ACHN (cell line): Measurements from ENCODE around the gene STPG3.

ENCODE experiments used
- DNase-seq: peaks from one replicate; pipeline ENCODE4 v3.0.0-alpha.2; 2015
- in situ Hi-C: cut with HindIII; loops from 2 replicates; pipeline ENCODE4 v1.10.0; 2017; ENCODE audit warnings: low sequenced_read_pairs, low pct_ligation_motif_present, low pct_unique_long_range_greater_than_20kb

STPG3 gene

GRCh38 chr9:137272241-137273094 is 21.4 kb downstream of the STPG3 start:
- no peak for DNase-seq
- in situ Hi-C loops, result no loop called here

- no peak for DNase-seq
- in situ Hi-C loops, result no loop called here
Observed at GRCh38 chr9:137273095-137273490, 22.0 kb downstream of the STPG3 start.

- DNase-seq, result no peak
- in situ Hi-C loops, result no loop called here
Observed at GRCh38 chr9:137273611-137274320, 22.7 kb downstream of the STPG3 start.

- no peak for DNase-seq
- in situ Hi-C loops, result no loop called here
Observed at GRCh38 chr9:137275203-137275587, 24.1 kb downstream of the STPG3 start.

- in situ Hi-C loops, result no loop called here
Observed at GRCh38 chr9:137275588-137276472, 24.7 kb downstream of the STPG3 start.

GRCh38 chr9:137276473-137277328 is 25.6 kb downstream of the STPG3 start:
- DNase-seq, result peak; percentile 37
- in situ Hi-C loops, result no loop called here

More at GRCh38 chr9:137275588-137276472, 24.7 kb downstream of the STPG3 start:
- no peak for DNase-seq

- in situ Hi-C loops, result no loop called here
- peak; percentile 91 for DNase-seq
Observed at GRCh38 chr9:137277329-137278041, 26.4 kb downstream of the STPG3 start, which contains the start of gene TOR4A. Gene TOR4A, plus strand, starts transcription at chr9:137277726. Its CDS starts 964 bp downstream, at chr9:137278690.

- DNase-seq, result no peak
- in situ Hi-C loops, result no loop called here
Observed at GRCh38 chr9:137278061-137278701, 27.1 kb downstream of the STPG3 start.

GRCh38 chr9:137278721-137279711 is 27.9 kb downstream of the STPG3 start:
- no peak for DNase-seq
- in situ Hi-C loops, result no loop called here

GRCh38 chr9:137279741-137280473 is 28.8 kb downstream of the STPG3 start:
- in situ Hi-C loops, result no loop called here
- no peak for DNase-seq

GRCh38 chr9:137280474-137281344 is 29.6 kb downstream of the STPG3 start:
- DNase-seq, result no peak
- in situ Hi-C loops, result no loop called here

- no peak for DNase-seq
- in situ Hi-C loops, result no loop called here
Observed at GRCh38 chr9:137281345-137282116, 30.4 kb downstream of the STPG3 start.

GRCh38 chr9:137286975-137287383 is 35.9 kb downstream of the STPG3 start:
- in situ Hi-C loops, result no loop called here
- peak; percentile 60 for DNase-seq

GRCh38 chr9:137293094-137293481 is 42.0 kb downstream of the STPG3 start:
- no peak for DNase-seq
- in situ Hi-C loops, result no loop called here
